ENCODE results near the gene ADAM12. TPM values are rescaled to one million over a fixed set of nuclear protein-coding genes. Genes with fewer than 3 reads are reported as not detected.

ADAM12 gene
- polyA plus RNA-seq, 1 of the 3 experiments (the other 2 are of a cell fraction): 25.0 TPM

GRCh38 chr10:126021833-126022500, 366.3 kb downstream of the ADAM12 start:
- H3K27me3 ChIP-seq (ENCODE audit: insufficient read depth): no peaks in the 10 kb centered on the region
- H3K9me2 ChIP-seq: no peaks in the 10 kb centered on the region
- TF ChIP-seq RAD21 (IDR thresholded peaks at IDR 0.05; ENCODE audit: low read length) (no peak), RXRA (IDR thresholded peaks at IDR 0.05; ENCODE audit: borderline replicate concordance, low read depth) (no peak), TCF12 (IDR thresholded peaks at IDR 0.05) (no peak), PBX3 (IDR thresholded peaks at IDR 0.05) (no peak)
- H3K9me3 ChIP-seq: no peaks in the 10 kb centered on the region
- no peaks in the 10 kb centered on the region for H3K79me2 ChIP-seq (ENCODE audit: insufficient read depth)
- no peak overlapping the region for H3K9ac ChIP-seq
- H3K4me2 ChIP-seq: no peak overlapping the region
- no peak overlapping the region for H2AFZ ChIP-seq (ENCODE audit: low read depth)
- H3K27ac ChIP-seq (ENCODE audit: low read depth in 2 of 2, low read length in 1 of 2): no peak overlapping the region
- H3K4me3 ChIP-seq (ENCODE audit: low read depth in 2 of 2, low read length in 1 of 2): no peak overlapping the region
- no peaks in the 10 kb centered on the region for H3K4me1 ChIP-seq (ENCODE audit: control insufficient read depth in 1 of 2, insufficient read depth in 2 of 2, low read depth in 1 of 2, low read length in 1 of 2)
- 87% methylated on average over 5 of the region's 5 CpGs for WGBS (ENCODE audit: low lambda C conversion rate)
- no peak for DNase-seq
- POLR2A ChIA-PET: no interaction called here
- H4K20me1 ChIP-seq (ENCODE audit: insufficient read depth): no peaks in the 10 kb centered on the region
- peaks cover 0 to 2% of the 10 kb centered on the region in 2 experiments for H3K36me3 ChIP-seq (replicated peaks in 1 of 2; ENCODE audit: control insufficient read depth in 1 of 2, insufficient read depth in 2 of 2, low read length in 1 of 2)
- CTCF ChIA-PET: interaction anchor here (1.0 to 1.2 kb wide), 2 partner anchors 11 to 366 kb away, joined by 3 to 5 read pairs; partner anchors contain the start of gene ADAM12
- no peaks in the 10 kb centered on the region for H3F3A ChIP-seq (replicated peaks; ENCODE audit: insufficient read depth)

GRCh38 chr10:126017961-126018560, 370.2 kb downstream of the ADAM12 start:
- ChIA-PET POLR2A (no interaction called here), CTCF (interaction anchor here (1.2 kb wide), 1 partner anchor 369 kb away, joined by 5 read pairs; no protein-coding TSS in a partner anchor)
- Histone ChIP-seq H3K79me2 (ENCODE audit: insufficient read depth) (no peaks in the 10 kb centered on the region), H2AFZ (ENCODE audit: low read depth) (no peak overlapping the region), H3F3A (replicated peaks; ENCODE audit: insufficient read depth) (no peaks in the 10 kb centered on the region), H3K4me3 (ENCODE audit: low read depth in 2 of 2, low read length in 1 of 2) (no peak overlapping the region), H3K4me2 (no peak overlapping the region), H4K20me1 (ENCODE audit: insufficient read depth) (no peaks in the 10 kb centered on the region), H3K4me1 (ENCODE audit: control insufficient read depth in 1 of 2, insufficient read depth in 2 of 2, low read depth in 1 of 2, low read length in 1 of 2) (peaks cover 0 to 4% of the 10 kb centered on the region in 2 experiments; a peak in 3 of 4 replicates), H3K27ac (ENCODE audit: low read depth in 2 of 2, low read length in 1 of 2) (no peak overlapping the region; a peak in 1 of 4 replicates), H3K9me2 (no peaks in the 10 kb centered on the region), H3K9me3 (no peaks in the 10 kb centered on the region), H3K9ac (no peak overlapping the region), H3K36me3 (replicated peaks in 1 of 2; ENCODE audit: control insufficient read depth in 1 of 2, insufficient read depth in 2 of 2, low read length in 1 of 2) (peaks cover 0 to 5% of the 10 kb centered on the region in 2 experiments), H3K27me3 (ENCODE audit: insufficient read depth) (no peaks in the 10 kb centered on the region)
- TF ChIP-seq FOXJ3 (CRISPR knock-in tag; IDR thresholded peaks at IDR 0.05) (no peak), USF2 (IDR thresholded peaks at IDR 0.05; ENCODE audit: borderline replicate concordance, low read depth, low read length) (no peak), SMC3 (IDR thresholded peaks at IDR 0.05; ENCODE audit: low read depth, low read length) (no peak), GATA2 (CRISPR knock-in tag; IDR thresholded peaks at IDR 0.05) (no peak), IRF3 (IDR thresholded peaks at IDR 0.05; ENCODE audit: low read depth, low read length) (no peak), EP300 (IDR thresholded peaks at IDR 0.05; ENCODE audit: borderline replicate concordance in 1 of 2, low read depth in 1 of 2, low read length in 1 of 2) (no peak), MEF2A (IDR thresholded peaks at IDR 0.05; ENCODE audit: borderline replicate concordance, low read depth) (no peak), PBX3 (IDR thresholded peaks at IDR 0.05) (no peak), MXI1 (IDR thresholded peaks at IDR 0.05; ENCODE audit: low read depth, low read length) (no peak), RAD21 (IDR thresholded peaks at IDR 0.05; ENCODE audit: low read length) (no peak), GABPA (IDR thresholded peaks at IDR 0.05; ENCODE audit: low read depth) (no peak), RCOR1 (IDR thresholded peaks at IDR 0.05; ENCODE audit: low read length) (no peak), YY1 (IDR thresholded peaks at IDR 0.05; ENCODE audit: low read depth) (no peak), CHD2 (IDR thresholded peaks at IDR 0.05; ENCODE audit: low read length, partially characterized antibody) (no peak)
- 68% methylated on average over 2 of the region's 2 CpGs for WGBS (ENCODE audit: low lambda C conversion rate)
- no peak for DNase-seq

All from SK-N-SH (cell line).